ENCODE results near the gene DIS3.
"Not testable (repeated sequence)": the region's sequence is repeated elsewhere in the genome, so short reads cannot be mapped to it uniquely, and the experiment has no call there.

DIS3 gene

DNA sequence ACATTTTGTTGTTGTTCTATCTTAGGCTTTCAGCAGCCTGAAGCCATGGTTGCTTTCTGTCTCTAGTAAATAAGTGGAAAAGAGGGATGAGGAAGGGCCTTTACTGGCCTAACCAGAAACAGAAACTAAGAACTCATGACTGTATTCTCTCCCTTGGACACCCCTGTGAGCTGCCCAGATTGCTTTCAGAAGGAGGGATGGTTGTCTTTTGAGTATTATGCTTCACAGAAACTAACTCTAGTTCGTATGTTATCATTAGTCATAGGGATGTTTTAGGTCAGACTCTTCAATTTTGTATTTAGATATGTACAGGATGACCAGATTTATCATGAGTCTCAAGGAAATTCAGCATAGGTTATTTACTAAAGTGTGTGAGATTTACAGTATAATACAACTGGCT is 36.4 kb downstream of the DIS3 start:
- H3K27me3 ChIP-seq (ENCODE audit: control insufficient read depth, insufficient read depth, low read length) = no peaks in the 10 kb centered on the region
- no peaks in the 10 kb centered on the region for H3K9me3 ChIP-seq (ENCODE audit: control insufficient read depth, insufficient read depth, low read length)
- H3K9ac ChIP-seq (ENCODE audit: low read depth, low read length) = no peak overlapping the region
- no peaks in the 10 kb centered on the region for H3K4me1 ChIP-seq (ENCODE audit: control insufficient read depth, insufficient read depth, low read length)
- no peak overlapping the region for H3K27ac ChIP-seq (ENCODE audit: low read depth, low read length)
- H3K36me3 ChIP-seq (ENCODE audit: control insufficient read depth, insufficient read depth, low read length) = peaks cover 90% of the 10 kb centered on the region
- H3K4me3 ChIP-seq (ENCODE audit: low read depth, low read length) = no peak overlapping the region

- no peak overlapping the region for H3K27ac ChIP-seq (ENCODE audit: low read depth, low read length)
- H3K36me3 ChIP-seq (ENCODE audit: control insufficient read depth, insufficient read depth, low read length) = peaks cover 83% of the 10 kb centered on the region
- no peak overlapping the region for H3K4me3 ChIP-seq (ENCODE audit: low read depth, low read length)
- H3K4me1 ChIP-seq (ENCODE audit: control insufficient read depth, insufficient read depth, low read length) = no peaks in the 10 kb centered on the region
- H3K9ac ChIP-seq (ENCODE audit: low read depth, low read length) = no peak overlapping the region
- H3K9me3 ChIP-seq (ENCODE audit: control insufficient read depth, insufficient read depth, low read length) = no peaks in the 10 kb centered on the region
- H3K27me3 ChIP-seq (ENCODE audit: control insufficient read depth, insufficient read depth, low read length) = no peaks in the 10 kb centered on the region
Measured at GRCh38 chr13:72740015-72740414, 41.7 kb downstream of the DIS3 start.

DNA sequence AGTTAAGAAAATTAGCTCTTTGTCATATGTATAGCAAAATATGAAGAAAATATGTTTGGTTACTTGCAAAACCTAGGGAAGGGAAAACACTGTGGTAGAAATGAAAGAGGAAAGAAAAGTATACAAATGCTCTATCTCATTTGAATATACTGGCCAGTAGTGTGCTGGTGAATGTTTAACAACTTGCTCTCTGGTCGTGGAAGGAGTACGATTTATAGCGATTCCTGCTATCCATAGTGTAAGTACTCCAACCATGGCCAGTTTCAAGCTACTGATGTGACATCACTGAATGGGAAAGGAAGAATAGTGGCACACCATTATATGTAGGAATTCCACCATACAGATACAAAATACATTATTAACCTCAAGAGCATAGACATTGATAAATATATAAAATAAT is 44.7 kb downstream of the DIS3 start:
- H3K4me3 ChIP-seq (ENCODE audit: low read depth, low read length) = no peak overlapping the region
- no peaks in the 10 kb centered on the region for H3K9me3 ChIP-seq (ENCODE audit: control insufficient read depth, insufficient read depth, low read length)
- no peaks in the 10 kb centered on the region for H3K27me3 ChIP-seq (ENCODE audit: control insufficient read depth, insufficient read depth, low read length)
- H3K27ac ChIP-seq (ENCODE audit: low read depth, low read length) = no peak overlapping the region
- no peaks in the 10 kb centered on the region for H3K4me1 ChIP-seq (ENCODE audit: control insufficient read depth, insufficient read depth, low read length)
- no peak overlapping the region for H3K9ac ChIP-seq (ENCODE audit: low read depth, low read length)
- H3K36me3 ChIP-seq (ENCODE audit: control insufficient read depth, insufficient read depth, low read length) = peaks cover 78% of the 10 kb centered on the region

- Histone ChIP-seq H3K4me3 (ENCODE audit: low read depth, low read length) (peak overlapping the region; percentile 98), H3K9ac (ENCODE audit: low read depth, low read length) (no peak overlapping the region; the same call in 1 of the 2 replicates), H3K36me3 (ENCODE audit: control insufficient read depth, insufficient read depth, low read length) (peaks cover 31% of the 10 kb centered on the region), H3K4me1 (ENCODE audit: control insufficient read depth, insufficient read depth, low read length) (no peaks in the 10 kb centered on the region; the same call in 1 of the 2 replicates), H3K9me3 (ENCODE audit: control insufficient read depth, insufficient read depth, low read length) (no peaks in the 10 kb centered on the region), H3K27ac (ENCODE audit: low read depth, low read length) (peak overlapping the region; percentile 34), H3K27me3 (ENCODE audit: control insufficient read depth, insufficient read depth, low read length) (no peaks in the 10 kb centered on the region)
Measured at GRCh38 chr13:72728290-72728605, 53.5 kb downstream of the DIS3 start.

GRCh38 chr13:72727417-72728289 is 54.0 kb downstream of the DIS3 start, which contains the start of the genes BORA and MZT1:
TSS of gene BORA (plus strand) at chr13:72727923. CDS start at chr13:72728941, 1,018 bp downstream.
TSS of gene MZT1 (minus strand) at chr13:72727629. CDS start at chr13:72727602, 27 bp downstream.
- Histone ChIP-seq H3K36me3 (ENCODE audit: control insufficient read depth, insufficient read depth, low read length) (peaks cover 25% of the 10 kb centered on the region), H3K9ac (ENCODE audit: low read depth, low read length) (peak within 1 kb of the TSS; percentile 79), H3K4me3 (ENCODE audit: low read depth, low read length) (peak within 1 kb of the TSS; percentile 98), H3K9me3 (ENCODE audit: control insufficient read depth, insufficient read depth, low read length) (no peaks in the 10 kb centered on the region), H3K27ac (ENCODE audit: low read depth, low read length) (peak within 1 kb of the TSS; percentile 82), H3K4me1 (ENCODE audit: control insufficient read depth, insufficient read depth, low read length) (no peaks in the 10 kb centered on the region; the same call in 1 of the 2 replicates), H3K27me3 (ENCODE audit: control insufficient read depth, insufficient read depth, low read length) (no peaks in the 10 kb centered on the region)

DNA sequence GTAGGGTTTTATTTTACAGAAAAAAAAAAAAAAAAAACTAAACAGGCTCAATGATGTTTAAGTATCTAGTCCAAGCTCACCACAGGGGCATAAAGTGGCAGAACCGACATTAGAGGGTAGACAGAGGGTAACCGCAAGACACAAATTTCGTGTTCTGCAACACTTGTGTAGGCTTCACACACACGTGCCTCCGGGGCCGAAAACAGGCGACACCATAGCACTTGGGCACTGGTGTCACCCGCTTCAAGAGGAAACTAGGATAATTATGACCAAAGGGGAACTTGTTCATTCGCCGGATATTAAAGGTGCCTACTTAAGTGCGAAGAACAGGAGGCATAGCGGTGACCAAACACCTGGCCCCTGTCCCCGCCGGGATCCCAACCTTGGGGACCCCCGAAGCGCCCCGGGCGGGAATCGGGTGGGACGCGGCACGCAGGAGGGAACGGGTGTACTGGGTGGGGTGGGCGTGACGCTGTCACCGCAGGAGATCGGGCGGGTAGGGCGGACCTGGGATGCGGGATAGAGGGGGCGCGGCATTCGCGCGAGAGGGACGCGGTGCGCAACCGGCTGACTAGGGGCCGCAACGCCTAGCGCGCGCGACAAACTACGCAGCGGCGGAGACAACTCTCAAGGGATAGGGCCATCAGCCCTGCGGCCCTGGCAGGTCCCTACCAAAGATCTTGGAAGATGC is 54.8 kb downstream of the DIS3 start:
- no peaks in the 10 kb centered on the region for H3K27me3 ChIP-seq (ENCODE audit: control insufficient read depth, insufficient read depth, low read length)
- peak overlapping the region; percentile 82 for H3K27ac ChIP-seq (ENCODE audit: low read depth, low read length)
- H3K36me3 ChIP-seq (ENCODE audit: control insufficient read depth, insufficient read depth, low read length) = peaks cover 20% of the 10 kb centered on the region
- H3K4me1 ChIP-seq (ENCODE audit: control insufficient read depth, insufficient read depth, low read length) = no peaks in the 10 kb centered on the region; the same call in 1 of the 2 replicates
- H3K9me3 ChIP-seq (ENCODE audit: control insufficient read depth, insufficient read depth, low read length) = no peaks in the 10 kb centered on the region
- peak overlapping the region; percentile 98 for H3K4me3 ChIP-seq (ENCODE audit: low read depth, low read length)
- peak overlapping the region; percentile 79 for H3K9ac ChIP-seq (ENCODE audit: low read depth, low read length)

DNA sequence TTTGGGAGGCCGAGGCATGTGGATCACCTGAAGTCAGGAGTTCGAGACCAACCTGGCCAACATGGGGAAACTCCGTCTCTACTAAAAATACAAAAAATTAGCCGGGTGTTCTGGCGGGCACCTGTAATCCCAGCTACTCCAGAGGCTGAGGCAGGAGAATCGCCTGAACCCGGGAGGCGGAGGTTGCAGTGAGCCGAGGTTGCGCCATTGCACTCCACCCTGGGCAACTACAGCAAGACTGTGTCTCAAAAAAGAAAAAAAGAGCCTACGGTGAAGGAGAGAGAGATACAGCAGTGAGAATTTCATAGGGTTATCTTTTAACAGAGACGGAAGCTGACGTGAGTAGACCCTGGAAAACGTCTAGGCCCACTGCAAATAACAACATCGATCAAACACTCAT is 55.5 kb downstream of the DIS3 start:
- not testable (repeated sequence) for H3K4me1 ChIP-seq (ENCODE audit: control insufficient read depth, insufficient read depth, low read length); H3K27ac ChIP-seq (ENCODE audit: low read depth, low read length); H3K27me3 ChIP-seq (ENCODE audit: control insufficient read depth, insufficient read depth, low read length); H3K9ac ChIP-seq (ENCODE audit: low read depth, low read length); H3K9me3 ChIP-seq (ENCODE audit: control insufficient read depth, insufficient read depth, low read length)
- H3K4me3 ChIP-seq (ENCODE audit: low read depth, low read length) = peak overlapping the region; percentile 98
- H3K36me3 ChIP-seq (ENCODE audit: control insufficient read depth, insufficient read depth, low read length) = peaks cover 13% of the 10 kb centered on the region

- Histone ChIP-seq H3K36me3 (ENCODE audit: control insufficient read depth, insufficient read depth, low read length) (peaks cover 51% of the 10 kb centered on the region), H3K9ac (ENCODE audit: low read depth, low read length) (no peak overlapping the region)
Measured at GRCh38 chr13:72716776-72717175, 64.9 kb downstream of the DIS3 start.

More at GRCh38 chr13:72716776-72717175, 64.9 kb downstream of the DIS3 start:
- Histone ChIP-seq H3K4me3 (ENCODE audit: low read depth, low read length) (no peak overlapping the region), H3K9me3 (ENCODE audit: control insufficient read depth, insufficient read depth, low read length) (no peaks in the 10 kb centered on the region), H3K27me3 (ENCODE audit: control insufficient read depth, insufficient read depth, low read length) (no peaks in the 10 kb centered on the region), H3K27ac (ENCODE audit: low read depth, low read length) (no peak overlapping the region), H3K4me1 (ENCODE audit: control insufficient read depth, insufficient read depth, low read length) (no peaks in the 10 kb centered on the region)
